ENCODE measurements around the gene PHC2.

Gene PHC2

GRCh38 chr1:33384040-33384812 is 46.7 kb downstream of the PHC2 start:
- DNase-seq = no peak

DNA sequence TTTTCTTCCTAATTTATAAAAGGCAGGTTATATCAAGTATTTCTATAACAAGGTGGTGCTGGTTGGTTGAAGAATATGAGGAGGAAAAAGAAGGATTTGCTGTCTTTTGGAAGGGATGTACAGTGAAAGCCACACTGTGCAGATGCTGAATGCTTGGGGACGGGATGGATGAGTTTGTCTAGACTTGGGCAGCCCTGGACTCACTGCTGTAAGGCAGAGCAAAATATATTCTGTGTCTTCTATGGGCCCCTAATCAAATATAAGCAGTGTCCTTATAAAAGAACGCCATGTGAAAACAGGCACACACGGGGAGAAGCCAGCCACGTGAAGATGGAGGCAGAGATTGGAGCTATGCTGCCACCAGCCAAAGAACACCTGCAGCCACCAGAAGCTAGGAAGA is 47.4 kb downstream of the PHC2 start:
- no peak for DNase-seq

DNA sequence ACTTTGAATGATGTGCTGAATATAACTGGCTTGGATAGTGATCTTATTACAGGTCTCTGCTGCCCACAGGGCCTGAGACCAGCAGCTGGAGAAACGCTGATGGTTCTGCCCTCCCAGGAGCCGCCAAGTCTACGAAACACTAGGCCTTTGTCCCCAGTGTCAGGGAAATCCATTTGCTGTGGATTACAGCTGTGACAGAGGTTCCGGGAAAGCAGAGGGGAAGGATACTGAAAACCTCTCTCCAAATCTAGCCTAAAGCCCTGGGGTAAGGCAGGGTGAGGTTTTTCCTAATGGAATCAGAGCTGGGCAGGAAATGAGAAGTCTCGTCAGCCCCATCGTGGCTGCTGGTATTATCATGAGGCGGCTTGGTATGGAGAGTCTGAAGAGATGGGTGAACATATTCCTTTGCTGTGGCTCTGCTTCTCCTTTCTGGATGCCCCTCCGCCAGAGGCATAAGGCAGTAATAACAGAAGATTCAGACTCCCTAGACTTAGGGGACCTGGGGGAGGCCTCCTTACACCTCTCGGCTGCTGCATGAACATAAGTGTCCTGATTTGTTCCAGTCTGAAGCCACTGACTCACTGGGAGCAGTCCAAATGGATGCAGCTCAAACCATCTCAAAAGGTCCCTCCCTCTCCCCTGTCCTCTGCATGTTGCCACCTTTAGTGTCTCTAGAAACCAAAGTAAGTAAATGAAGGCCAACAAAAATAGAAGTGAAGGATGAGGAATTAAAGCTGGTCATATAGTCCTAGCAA is 48.1 kb downstream of the PHC2 start:
- peak; percentile 66 for DNase-seq

DNA sequence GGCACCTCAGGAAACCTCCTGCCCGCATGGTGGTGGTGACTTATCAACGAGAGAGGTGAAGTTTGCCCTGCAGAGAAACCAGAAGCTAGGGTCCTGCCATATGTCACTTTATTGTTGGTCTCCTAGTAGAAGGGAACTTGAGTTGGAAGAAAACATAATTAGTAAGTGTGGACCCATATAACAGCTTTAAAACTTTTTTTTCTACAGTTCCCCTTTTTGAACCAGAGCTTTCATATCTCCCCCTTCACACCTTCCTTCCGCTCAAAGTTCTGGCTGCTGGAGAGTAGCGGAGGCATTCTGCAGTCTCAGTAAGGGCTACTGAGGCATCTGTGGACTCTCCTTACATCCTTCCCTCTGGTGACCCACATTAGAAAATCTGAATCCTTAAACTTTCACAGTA is 48.9 kb downstream of the PHC2 start:
- DNase-seq = no peak

- no peak for DNase-seq
Observed at GRCh38 chr1:33380811-33381210, 50.1 kb downstream of the PHC2 start.

- peak; percentile 57 for DNase-seq
Observed at GRCh38 chr1:33379631-33380354, 51.1 kb downstream of the PHC2 start.

DNA sequence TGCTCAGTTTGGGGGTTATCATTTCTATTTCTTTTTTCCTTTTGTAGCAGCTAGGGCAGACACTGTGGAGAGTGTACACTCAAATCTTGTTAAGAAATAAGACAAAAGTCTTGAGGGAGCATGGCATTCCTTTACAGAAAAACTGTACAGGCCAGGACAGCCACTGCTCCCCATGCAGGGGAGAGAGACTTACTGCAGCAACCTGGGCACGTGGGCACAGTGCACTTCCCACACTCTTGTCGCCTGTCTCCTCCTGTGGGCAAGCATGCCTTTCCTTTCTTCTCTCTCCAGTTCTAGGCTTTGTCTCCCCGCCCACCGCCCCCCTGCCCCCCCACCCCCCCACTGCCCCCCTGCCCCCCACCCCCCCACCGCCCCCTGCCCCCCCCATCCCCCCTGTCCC is 51.9 kb downstream of the PHC2 start:
- DNase-seq = no peak

DNA sequence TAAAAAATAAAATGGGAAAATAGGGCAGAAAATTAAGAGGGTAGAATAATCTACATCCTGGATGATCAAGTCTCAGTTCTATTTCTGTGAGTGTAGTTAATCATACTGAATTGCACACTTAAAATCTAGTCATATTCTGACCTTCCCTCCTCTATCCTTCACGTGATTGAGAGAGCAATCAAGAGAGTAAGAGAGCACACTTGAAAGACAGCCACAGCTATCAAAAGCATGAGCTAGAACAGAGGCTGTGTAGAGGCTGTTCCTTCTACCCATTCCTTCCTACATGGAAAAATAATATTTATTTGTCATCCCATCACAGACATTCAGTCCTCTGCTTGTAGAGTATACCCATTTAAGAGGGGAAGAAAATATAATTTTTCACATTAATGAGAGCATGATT is 52.4 kb downstream of the PHC2 start:
- DNase-seq = no peak

GRCh38 chr1:33377756-33378155 is 53.1 kb downstream of the PHC2 start:
- no peak for DNase-seq

DNA sequence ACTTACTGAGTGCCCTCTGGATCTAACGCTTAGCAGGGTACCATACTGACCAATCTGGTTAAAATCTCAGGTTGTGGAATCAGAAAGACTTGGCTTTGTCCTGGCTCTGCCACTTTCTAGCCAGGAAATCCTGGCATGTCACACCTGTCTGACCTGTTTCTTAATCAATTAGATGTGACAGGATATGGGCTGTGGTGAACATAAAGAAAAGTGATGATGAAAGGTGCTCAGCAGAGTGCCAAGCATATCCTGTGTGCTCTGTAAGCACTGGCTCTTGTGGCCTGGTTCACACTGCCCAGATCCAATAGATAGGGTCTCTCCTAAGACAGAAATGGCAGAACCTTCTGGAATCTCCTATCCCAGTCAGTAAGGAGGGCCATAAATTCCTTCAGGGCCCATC is 53.9 kb downstream of the PHC2 start:
- DNase-seq = no peak

DNA sequence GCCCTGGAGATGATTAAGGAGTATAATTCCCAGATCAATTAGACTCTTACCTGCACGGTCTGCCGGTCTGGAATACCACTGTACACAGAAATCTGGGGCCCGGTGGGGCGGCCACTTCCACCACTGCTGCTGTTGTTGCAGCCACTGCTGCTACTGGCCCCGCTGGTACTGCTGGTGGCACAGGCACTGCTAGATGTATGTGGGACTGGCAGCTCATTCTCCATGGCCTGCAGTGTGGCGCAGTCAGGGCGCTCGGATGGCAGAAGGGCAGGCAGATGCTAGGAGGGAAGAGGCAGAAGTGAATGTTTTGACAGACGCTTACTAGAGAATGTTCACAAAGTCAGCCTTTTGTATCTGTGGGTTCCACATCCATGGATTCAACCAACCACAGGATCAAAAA is 55.6 kb downstream of the PHC2 start:
- DNase-seq = no peak

- DNase-seq = no peak
Observed at GRCh38 chr1:33374336-33375105, 56.4 kb downstream of the PHC2 start.

DNA sequence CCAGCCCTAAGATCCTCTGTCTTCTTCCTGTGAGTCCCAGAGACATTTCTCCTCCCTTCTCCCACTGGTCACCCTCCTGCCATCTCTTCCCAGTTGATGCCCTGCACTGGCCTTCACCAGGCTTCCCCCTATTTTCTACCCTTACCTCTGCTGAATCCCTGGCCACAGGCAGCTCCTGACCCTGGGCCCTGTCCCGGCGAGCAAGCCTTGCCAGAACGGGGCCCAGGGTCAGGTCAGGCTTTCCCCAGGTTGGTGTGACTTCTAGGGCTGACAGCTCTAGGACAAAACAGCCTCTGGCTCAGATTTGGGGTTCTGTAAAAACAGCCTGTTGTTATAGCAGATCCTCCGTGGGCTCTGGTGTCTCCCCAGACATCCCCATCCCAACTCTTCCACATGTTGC is 57.3 kb downstream of the PHC2 start:
- DNase-seq = no peak

GRCh38 chr1:33372677-33373076 is 58.2 kb downstream of the PHC2 start:
- no peak for DNase-seq

DNA sequence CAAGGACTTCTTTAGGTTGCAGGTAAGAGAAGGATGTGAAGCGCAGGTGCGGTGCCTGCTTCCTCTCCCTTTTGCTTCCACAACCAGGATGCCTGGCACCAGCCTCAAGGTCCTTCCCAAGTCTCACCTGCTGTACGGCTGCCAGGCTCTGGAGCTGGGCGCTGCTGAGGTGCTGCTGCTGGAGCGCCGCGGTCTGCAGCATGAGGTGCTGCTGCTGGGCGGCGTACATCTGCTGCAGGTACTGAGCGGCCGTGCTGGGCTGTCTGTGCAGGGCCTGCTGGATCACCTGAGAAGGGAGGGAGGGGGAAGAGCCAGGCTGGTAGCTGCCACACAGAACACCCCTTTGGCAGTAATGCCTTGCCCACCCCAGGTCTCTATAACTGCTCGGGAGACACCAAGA is 58.7 kb downstream of the PHC2 start:
- no peak for DNase-seq

DNA sequence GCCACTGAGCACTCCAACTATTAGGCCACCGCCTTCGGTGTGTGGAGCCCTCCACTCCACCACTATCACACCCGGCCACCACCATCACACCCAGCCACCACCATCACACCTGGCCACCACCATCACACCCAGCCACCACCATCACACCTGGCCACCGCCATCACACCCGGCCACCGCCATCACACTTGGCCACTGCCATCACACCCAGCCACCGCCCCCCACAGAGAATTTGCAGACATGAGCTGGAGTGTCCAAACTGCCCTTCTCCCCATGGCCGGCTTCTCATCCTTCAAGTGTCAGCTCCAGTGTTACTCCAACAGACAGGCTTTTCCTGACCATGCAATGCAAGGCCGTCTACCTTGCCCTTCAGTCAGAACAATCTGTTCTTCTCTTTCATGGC is 59.6 kb downstream of the PHC2 start:
- no peak for DNase-seq

- no peak for DNase-seq
Observed at GRCh38 chr1:33370827-33371226, 60.1 kb downstream of the PHC2 start.

DNA sequence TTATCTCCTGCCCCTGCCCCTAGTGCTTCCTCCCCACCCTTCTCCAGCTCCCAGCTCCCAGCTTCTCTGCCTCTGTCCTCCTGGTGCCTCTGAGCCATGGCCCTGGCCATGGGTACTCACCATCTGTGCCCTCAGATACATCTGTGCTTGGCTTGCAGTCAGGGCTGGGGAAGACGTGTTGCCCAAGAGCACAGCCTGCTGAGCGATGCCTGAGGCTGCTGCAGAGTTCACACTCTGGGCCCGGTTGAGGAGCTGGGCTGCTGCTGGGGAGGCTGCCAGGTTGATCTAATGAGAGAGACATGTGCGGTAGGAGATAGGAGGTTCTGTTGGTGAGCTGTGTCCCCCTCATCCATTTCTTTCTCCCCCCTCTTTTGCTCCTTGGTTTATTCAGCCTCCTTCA is 60.6 kb downstream of the PHC2 start:
- no peak for DNase-seq

DNA sequence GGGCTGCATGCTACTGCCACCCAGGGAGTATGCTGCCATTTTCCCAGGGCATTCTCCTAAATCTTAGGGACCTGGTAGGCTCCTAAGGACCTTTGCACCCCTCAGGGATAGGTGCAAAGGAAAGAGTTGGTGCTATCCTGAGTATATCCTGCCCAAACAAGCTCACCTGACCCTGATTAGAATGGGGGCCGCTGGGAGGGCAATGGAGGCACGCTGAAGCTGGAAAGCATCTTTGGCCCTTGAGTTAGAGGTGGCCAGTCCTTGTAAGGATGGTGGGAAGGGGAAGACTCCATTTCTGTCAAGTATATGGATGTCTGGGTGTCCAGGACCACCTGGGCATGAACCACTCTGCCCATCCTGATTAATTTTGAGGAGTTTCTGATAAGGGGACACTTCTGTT is 61.1 kb downstream of the PHC2 start:
- no peak for DNase-seq

DNA sequence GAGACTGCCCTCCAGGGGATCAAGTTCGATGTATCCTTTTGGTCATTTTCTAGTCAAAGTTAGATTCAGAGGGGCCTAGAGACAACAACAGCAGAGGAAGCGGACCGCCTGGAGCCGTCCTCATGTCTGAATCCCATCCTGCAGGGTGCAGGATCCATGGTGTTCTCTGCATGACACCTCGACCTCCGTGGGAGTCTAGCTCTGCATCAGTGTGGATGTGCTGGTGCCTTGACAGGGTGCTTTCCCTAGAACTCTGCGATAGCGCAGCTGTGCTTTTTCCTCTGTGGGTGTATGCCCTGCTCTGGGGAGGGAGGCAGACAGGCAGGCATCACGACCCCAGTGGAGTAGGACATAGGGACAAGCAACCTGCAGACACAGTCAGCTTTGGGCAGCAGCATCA is 61.8 kb downstream of the PHC2 start:
- DNase-seq = no peak

GRCh38 chr1:33368431-33368830 is 62.5 kb downstream of the PHC2 start:
- no peak for DNase-seq

DNA sequence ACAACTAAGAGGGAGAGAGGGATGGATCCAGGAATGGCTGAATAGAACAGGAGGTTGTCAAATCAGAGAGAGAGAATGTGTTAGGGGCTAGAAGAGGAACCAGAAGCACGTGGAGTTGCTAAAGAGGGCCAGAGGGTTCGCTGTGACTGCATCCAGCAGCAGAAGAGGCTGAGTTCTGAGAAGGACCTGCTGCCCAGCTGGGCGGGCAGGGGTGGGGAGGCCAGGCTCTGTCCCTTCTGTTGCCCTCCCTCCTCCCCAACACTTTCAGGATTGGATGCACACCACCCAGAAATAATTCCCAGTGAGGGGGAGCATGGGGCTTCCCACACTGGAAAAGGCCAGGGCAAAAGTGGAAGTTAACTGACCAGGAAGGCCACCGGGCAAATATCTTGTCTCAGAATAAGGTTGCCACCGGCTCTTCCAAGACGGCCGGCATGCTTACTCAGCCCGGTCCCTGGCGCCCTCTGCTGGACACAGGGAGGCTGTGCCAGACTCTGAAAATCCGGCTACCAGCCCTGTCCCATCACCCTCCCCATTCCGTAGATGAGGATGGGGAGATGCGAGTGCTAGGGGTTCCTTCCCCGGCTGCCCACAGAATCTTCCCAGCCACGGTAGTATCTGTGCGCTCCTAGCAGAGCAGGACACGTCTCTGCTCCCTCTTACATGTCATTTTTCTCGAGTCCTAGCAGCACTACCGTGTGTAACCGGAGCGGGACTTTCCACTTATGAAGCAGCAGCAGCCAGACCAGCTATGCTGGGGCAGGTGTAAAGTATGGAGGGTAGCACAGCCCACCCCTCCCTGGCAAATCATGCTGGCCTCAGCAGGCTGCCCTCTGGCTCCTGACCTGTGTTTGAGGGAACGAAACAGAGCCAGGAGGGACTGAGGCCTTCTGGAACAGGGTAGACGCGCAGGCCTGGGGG is 63.1 kb downstream of the PHC2 start:
- peak; percentile 91 for DNase-seq

Measured in retina (tissue), 1 donor.